HG02610 (cell line): ENCODE measurements around the gene LY6G5C.

Experiments
- ATAC-seq: cut with Tn5 transposase; IDR thresholded peaks from one replicate; pipeline ENCODE4 v1.9.1; 2021; ENCODE audit warnings: mild to moderate bottlenecking, moderate library complexity; ENCODE audit not compliant: unreplicated experiment

The LY6G5C gene

DNA sequence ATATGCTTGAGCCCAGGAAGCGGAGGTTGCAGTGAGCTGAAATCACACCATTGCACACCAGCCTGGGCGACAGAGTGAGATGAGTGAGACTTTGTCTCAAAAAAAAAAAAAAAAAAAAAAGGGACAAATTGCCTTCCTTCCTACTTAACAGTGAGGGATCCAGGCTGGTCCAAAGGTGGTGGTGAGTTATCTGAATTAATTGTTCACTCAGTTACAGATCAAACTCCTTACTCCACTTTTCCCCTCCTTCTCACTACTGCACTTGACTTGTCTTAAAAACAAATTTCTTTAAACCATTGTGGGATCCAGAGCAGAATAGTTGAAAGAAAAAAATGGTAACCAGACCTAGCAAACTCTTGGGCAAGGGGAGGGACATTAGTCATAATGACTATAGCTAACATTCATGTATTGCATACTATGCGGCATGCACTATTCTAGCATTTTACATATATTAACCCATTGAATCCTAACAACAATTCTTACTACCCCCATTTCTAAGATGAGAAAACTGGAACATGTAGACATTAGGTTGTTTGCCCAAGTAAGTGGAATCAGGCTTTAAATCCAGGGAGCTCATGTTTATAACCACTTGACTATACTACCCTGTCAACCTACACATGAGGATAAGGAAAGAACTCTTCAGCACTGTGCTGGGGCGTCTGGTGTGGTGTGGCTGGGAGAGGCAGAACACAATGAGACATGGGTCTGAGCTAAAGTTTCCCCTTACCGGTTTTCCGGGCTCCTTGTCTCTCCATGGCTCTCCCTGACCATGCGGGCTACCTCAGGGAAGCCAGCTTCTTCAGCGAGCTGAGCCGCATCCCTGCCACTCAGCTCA, 17.5 kb downstream of the LY6G5C start:
- no peak for ATAC-seq

DNA sequence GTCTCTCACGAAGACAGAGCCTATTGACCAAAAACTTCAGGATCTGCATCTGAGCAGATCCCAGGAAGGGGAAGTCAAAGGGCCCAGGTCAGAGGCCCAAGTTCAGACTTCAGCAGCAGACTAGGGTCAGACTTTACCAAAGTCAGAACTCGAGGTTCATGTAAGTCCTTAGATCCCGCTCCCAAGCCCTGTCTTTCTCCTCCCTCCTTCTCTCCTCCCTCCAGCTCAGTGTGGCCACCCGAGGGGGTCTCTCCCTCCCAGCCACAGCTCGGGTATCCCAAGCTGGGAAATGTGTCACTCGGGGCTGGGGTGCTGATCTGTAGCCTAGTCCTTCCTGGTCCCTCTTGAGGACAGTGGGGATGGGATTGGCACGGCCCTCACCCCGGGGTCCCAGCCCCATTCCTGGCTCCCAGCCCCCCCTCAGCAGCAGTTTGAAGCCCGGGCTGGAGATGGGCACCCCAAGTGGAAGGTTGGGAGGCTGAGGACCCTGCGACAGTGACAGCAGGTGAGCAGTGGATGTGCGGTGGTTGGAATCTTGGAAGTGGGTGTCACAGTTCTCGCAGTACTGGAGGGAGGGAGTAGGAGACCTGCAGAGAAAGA, 18.6 kb downstream of the LY6G5C start:
- no peak for ATAC-seq

DNA sequence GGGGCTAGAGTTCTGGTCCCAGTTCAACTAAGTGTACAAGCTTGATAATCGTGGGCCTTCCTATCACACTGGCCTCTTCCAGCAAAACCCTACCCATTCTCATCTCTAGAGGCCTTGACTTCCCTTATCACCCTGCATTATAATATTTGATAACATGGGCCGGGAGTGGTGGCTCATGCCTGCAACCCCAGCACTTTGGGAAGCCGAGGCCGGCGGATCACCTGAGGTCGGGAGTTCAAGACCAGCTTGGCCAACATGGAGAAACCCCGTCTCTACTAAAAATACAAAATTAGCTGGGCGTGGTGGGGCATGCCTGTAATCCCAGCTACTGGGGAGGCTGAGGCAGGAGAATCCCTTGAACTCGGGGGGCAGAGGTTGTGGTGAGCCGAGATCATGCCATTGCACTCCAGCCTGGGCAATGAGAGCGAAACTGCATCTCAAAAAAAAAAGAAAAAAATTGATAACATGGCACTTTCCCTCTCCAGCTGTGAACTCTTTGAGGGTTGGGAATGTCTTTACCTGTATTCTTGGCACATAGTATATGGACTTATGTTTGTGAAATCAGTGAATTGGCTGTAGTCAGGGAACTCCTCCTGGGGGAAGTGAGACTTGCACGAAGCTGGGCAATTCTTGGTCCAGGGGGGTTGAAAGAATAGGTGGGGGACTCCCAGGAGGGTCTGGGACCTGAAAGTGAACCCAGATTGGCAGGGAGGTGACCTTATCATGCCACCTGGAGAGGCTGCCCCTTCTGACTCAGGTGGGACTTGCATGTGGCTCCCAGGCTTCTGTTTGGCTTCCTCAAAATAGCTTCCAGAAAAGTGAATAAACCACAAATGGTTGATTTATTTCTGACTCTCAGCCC, 19.4 kb downstream of the LY6G5C start:
- no peak for ATAC-seq

DNA sequence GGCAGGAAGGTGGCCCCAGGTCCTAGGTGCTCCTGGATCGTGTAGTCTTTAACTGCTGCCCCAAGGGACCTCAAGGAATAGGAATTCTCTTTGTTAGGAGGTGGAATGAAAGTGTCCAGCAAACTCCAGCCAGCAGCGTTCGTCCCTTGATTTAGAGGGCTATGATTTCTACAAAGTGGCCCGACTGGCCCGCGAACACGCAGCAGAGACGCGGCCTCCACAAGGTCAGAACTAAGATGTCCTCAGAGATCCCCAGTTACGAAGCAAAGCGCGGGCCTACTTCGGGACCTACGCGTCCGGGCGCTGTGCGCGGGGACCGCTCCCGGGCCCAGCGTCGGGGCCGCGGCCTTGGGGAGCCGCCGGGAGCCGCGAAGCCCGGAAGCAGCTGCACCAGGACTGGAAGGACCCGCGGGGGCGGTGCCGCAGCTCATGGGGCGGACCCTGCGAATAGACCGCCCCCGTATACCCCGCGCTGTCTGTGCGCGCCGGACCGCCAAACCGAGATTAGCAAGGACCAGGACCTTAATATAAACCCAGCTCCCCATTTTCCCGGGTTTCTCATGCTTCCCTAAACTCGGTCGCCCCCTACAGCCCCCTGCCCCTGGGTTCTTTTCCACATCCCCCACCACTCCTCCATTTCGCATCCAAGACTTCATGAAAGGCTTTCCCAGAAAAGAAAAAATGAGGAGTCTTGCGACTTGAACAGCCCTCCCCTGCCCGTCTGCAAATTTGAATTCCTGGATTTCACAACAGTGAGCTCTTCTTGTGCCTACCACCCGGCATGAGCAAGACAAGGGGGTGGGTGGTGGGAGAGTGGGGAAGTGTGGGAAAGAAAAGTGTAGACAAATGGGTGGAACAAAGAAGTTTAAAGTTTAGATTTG, 20.2 kb downstream of the LY6G5C start, which contains the start of gene C6orf47:
C6orf47 (minus strand) TSS at position 398 of the 881 bp plus-strand sequence. CDS start 831 bp downstream, outside the sequence.
- peak; percentile 60 for ATAC-seq

DNA sequence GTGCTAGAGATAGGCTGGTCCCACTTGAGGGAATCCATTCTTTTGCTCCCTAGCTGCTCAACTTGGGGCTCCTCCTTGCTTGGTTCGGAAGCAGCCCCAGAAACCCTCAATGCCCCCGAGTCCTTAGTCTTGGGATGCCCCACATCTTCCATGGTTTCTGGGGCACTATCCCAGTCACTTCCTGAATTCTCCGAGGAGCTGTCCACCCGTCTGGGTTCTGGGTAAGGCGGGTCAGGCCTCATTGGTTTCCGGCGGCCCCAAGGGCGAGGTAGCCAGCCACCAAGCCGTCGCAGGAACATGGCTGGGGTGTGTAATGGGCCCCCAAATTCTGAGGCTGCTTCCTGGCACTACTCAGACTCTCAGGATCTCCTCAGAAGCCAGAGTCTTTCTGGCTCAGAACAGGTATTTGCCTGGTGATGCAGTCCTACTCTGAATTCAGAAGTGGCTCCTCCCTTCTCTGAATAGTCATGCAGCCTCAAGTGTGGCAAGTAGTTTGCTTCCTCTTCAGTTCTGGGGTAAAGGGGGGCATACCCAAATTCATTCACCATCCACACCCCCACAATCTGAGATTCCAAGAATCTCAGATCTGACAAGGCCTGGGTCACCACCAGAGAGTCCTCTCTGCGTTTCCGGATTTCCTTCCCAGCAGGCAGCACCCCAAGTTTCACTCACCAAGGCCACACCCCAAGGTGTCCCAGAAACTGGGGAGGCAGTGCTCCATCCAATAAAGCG, 21.1 kb downstream of the LY6G5C start:
- ATAC-seq, result no peak

DNA sequence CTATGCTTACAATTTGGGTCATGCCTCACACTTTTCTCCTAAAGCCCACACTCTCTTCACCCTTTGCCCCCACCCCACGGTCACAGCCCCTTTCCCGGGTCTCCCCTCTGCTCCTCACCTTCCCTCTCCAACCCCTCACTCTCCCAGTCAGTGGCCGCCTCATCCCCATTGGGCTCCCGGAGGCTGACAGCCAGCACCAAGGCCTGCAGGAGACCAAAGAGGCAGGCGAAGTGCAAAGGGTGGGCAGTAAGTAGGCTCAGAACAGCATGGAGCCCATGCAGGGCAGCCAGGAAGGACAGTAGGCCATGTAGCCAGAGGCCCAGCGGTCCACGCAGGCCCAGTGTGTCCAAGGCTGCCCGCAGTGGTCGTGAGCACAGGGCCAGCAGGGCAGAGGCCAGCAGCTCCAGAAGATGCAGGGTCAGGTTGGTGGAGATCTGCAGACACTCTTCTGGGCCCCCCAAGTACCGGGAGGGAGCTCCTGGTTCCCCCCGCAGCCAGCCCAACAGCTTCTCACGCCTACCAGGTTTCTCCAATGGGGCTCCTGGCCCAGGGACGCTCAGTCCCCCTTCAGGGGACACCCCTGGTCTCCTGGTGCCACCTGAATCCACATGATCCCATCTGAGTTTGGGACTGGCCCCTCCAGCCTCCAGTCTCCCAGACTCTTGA, 21.8 kb downstream of the LY6G5C start:
- ATAC-seq, result no peak

DNA sequence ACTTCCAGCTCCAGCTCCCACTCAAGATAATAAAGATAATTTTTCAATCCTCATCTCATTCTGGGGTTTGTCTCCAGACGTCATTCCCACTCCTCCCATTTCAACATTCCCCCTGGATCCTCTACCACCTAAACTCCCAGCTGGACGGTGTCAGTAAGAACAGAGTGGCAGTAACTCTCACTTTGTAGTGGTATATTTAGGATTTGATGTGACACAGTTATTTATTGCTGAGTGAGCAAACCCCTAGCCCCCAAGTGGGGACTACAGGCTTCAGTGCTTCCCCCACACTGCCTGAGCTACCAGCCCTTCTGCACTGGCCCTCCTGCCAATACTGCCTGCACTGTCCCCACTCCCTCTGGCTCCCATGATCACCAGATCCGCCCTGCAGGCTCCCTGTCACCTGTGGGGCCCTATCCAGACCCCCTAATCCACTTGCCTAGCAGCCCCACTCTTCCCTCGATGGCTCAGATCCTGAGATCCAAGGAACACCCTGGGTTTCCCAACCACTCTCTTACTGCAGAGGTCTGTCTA, 22.6 kb downstream of the LY6G5C start:
- ATAC-seq, result no peak

DNA sequence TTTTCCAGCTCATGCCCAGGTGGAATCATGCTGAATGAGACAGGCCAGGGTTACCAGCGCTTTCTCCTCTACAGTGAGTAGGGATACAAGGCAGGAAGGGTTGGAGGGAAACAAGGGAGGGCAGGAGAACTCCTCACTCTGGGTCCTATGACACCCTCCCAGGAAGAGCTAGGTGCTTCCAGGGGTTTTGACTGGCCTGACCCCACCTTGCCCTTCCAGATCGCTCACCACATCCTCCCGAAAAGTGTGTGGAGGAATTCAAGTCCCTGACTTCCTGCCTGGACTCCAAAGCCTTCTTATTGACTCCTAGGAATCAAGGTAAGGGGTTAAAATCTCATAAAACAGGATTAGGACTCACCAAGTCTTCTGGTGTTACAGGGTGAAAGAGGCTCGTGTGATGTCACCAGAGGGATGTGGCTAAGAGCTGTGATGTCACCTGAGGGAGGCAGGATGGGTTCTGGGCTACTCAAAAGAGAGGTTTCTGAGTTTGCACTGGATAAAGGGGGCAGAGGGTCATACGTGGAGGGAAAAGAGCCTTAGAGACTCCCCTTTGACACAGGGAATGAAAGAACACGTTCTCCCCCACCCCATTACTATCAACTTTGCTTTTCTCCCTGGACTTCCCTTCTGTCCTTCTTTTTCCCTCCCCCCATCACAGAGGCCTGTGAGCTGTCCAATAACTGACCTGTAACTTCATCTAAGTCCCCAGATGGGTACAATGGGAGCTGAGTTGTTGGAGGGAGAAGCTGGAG, 23.3 kb downstream of the LY6G5C start:
- ATAC-seq, result no peak

DNA sequence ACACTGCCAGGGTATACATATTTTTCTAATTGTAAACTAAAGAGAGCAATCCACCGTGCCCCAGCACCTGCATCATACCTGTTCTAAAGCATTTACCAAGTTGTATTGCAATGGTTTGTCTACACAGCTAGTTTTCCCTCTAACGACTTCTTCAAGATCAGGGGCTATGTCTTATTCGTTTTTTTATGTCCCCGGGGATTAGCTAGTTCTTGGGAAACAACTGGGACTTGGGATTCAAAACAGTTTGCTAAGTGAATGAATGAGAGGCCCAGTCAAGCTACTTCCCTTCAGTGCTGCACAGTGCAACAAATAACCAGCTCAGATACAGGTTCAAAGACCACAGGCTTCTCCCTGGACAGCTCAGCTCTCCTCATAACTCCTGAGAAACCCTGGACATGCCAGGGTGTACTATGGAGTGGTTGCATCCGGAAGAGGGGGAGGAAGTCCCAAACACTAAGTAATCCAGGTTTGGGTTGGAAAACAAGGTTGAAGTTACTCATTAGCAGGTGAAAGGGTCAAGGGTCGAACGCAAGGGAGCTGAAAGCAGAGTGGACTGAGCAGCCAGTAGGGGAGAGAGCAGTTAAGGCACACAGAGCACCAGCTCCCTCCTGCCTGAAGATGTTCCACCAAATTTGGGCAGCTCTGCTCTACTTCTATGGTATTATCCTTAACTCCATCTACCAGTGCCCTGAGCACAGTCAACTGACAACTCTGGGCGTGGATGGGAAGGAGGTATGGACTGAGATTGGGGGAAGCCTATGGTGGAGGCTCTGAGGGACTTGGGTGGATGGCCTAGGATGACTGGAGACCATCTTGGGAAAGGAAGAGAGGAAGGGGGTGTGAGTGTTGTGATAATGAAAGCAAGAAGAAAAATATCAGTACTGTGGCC, 25.3 kb downstream of the LY6G5C start, which contains the start of gene APOM:
APOM (plus strand) TSS at position 546 of the 889 bp plus-strand sequence; CDS start at position 619, 73 bp downstream.
- no peak for ATAC-seq

DNA sequence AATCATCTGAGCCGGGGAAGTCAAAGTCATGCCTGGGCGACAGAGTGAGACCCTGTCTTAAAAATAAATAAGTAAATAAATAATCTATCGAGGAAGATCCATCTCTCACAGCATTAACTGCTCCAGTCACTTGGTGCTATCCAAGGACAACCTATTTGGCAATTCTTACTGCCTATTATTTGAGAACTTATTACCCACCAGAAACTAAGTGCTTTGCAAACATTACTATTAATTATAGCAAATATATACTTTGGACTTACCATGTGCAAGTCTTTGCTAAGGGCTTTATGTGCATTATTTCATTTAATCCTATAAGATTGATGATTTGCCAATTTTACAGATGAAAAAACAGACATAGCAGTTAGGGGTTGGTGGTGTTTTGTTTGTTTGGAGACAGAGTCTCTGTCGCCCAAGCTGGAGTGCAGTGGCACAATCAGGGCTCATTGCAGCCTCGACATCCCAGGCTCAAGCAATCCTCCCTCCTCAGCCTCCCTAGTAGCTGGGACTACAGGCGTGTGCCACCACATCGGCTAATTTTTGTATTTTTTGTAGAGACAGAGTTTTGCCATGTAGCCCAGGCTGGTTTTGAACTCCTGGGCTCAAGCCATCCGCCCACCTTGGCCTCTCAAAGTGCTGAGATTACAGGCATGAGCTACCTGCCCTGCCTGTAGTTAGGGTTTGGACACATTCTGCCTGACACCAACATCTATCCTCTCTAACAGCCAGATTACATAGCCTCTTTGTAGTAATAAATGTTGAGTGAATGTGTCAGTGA, 26.1 kb downstream of the LY6G5C start:
- no peak for ATAC-seq

DNA sequence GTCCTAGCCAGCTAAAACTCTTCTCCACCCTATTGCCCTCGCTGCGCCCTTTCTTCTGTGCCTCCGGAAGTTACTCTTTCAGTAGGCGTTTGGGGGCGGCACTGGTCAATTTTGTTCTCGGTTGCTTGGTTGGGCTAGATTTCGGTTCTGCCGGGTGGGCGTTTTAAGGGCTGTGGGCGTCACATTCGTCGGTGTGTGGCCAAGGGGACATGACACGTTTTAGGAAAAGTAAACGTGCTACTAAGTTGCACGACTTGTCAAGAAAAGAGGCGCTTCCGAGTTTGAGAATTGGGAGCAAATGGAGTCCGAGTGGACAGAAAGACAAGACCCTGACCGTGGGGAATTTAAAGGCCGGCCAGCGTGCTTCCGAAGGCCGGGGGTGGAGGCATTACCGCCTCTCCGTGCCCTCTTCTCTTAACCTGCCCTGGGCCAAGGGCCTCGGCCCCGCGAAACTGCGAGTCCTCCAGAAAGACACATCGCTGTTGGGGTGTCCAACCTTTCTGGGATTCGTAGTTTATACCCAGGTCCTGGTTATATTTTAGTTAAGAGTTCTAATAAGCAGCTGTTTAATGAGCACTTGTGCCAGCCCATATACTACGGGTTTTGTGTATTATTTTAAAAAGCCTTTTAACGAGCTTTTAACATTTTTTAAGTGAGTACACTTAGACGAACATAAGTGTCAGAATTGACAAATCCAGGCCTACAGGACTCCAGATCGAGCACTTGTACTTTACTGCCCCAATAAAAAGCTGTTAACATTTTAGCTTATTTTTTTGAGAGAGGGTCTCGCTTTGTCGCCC, 27.7 kb downstream of the LY6G5C start:
- peak; percentile 47 for ATAC-seq

DNA sequence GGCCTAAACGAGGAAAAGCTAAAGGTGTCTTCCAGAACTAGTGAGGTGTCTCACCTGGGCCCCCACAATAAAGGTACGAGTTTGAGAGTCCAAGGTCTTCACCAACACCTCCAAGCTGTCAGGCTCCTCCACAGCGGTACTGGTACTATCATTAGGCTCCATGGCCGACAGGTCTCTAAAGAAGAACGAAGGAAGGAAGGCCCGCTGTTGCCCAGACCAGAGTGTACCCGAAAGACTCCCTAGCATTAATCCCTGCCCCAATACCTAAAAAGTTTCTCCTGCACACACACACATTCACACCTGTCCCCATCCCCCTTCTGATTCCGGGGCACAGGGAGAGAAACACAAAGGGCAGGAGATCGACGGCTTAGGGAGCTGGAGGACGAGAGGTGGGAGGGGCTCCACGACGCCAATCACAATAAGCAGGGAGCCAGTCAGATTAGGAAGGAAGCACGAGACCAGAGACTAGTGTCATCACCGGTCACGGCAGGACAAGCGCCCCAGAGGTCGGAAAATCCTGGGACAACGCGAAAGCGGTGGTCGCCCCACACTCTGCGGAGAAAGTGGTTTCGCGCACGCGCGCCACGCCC, 29.2 kb downstream of the LY6G5C start:
- ATAC-seq, result peak; percentile 44

DNA sequence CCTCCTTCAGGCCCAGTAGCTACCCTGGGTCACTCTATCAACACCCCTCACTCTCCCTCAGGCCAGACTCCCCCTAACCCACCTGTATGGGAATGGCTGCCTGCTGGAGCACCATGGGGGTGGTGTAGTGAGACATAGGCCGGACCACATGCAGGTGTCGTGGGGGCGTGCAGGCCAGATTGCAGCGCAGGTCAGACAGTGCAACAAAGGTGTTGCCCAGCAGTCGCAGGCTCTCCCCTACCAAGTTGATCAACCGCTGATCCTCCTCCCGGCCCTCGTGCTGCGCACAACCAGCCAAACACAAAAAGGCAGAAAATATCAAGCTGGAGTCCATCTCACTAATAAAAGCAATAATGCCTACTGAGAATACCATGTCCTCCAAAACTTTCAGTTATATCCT, 35.5 kb downstream of the LY6G5C start:
- ATAC-seq, result no peak

DNA sequence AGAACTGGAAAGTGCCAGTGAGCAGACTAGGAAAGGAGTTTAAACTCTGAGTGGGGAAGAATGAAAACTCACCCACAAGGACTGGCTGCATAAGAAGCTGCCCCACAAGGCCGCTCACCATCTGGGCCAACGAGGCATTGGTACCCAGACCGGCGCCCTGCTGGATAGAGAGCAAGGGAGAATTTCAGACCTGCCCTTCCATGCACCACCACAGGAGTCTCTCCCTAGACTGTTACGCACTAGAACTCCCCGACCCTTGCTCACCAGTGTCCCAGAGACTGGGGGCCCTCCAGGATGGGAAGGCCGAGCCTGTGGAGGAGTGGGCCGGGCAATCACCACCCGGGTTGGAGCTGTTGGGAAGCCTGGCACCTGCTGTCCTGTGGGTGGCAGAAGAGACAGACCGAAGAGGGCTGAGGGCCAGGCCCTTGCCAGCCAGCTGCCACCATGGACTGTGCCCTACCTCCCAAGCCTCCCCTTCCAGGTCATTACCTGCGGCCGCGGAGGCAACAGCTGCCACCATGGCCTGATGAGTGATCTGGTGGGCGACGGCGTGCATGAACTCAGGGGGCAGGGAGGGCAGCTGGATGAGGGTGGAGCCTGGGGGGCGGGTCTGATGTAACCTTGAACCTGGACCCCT, 36.9 kb downstream of the LY6G5C start:
- ATAC-seq, result no peak
